ENCODE results near the gene VWA3A. TPM values are rescaled to one million over a fixed set of nuclear protein-coding genes. Genes with fewer than 3 reads are reported as not detected.

VWA3A gene
- total and polyA plus RNA-seq, 2 experiments from 2014 or later, result 0.45 TPM; not detected in 1

DNA sequence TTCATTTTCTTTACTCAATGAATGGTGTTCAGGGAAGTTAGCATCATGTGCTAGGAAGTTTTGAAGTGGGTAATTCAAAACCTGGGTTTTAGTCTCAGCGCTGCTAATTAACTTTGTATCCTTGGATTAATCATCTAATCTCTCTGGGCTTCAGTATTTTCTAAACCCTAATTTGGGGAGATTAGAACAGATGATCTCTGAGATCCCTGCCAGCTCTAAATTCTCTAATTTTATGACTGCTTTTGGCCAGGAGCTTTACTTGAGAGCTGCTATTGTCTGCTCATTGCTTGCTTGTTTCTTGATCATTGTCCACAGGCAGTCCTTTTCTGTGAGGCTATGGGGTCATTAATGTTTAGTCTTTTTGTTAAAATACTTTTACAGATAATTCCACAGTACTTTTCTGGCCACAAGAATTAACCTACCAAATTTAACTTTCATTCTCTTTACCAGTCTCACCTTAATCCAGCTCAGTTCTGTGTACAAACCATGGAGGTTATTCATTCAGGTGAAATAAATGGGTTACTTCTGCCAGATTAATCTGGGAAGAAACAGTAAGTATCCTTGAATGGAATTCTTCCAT, 28.4 kb upstream of the VWA3A start:
- Histone ChIP-seq H3F3A (replicated peaks; ENCODE audit: low read depth) (no peaks in the 10 kb centered on the region), H3K27me3 (ENCODE audit: insufficient read depth) (no peaks in the 10 kb centered on the region), H3K27ac (ENCODE audit: low read depth) (no peak overlapping the region), H2AFZ (no peak overlapping the region), H4K20me1 (replicated peaks; ENCODE audit: insufficient read depth) (peaks cover 12% of the 10 kb centered on the region; the same call in 1 of the 2 replicates), H3K9me2 (ENCODE audit: insufficient read depth) (no peaks in the 10 kb centered on the region), H3K4me2 (no peak overlapping the region; the same call in 1 of the 2 replicates), H3K36me3 (ENCODE audit: insufficient read depth) (no peaks in the 10 kb centered on the region; the same call in 1 of the 2 replicates), H3K79me2 (replicated peaks; ENCODE audit: insufficient read depth) (peaks cover 18% of the 10 kb centered on the region), H3K4me1 (ENCODE audit: insufficient read depth) (peaks cover 17% of the 10 kb centered on the region), H3K4me3 (no peak overlapping the region)
- H3K4me3 Mint-ChIP-seq, result no peak overlapping the region
- H3K27ac Mint-ChIP-seq, result peak overlapping the region; percentile 68
- ATAC-seq (peak; percentile 30; the same call in 1 of the 3 replicates), DNase-seq (ENCODE audit: low spot score) (no peak)
- H3K27me3 Mint-ChIP-seq (ENCODE audit: insufficient read depth, low read depth, poor library complexity), result peaks cover 2% of the 10 kb centered on the region
- H3K4me1 Mint-ChIP-seq, result peaks cover 19% of the 10 kb centered on the region
- H3K9me3 Mint-ChIP-seq, result peaks cover 4% of the 10 kb centered on the region; the same call in 2 of the 3 replicates
- peaks cover 12% of the 10 kb centered on the region for H3K36me3 Mint-ChIP-seq (ENCODE audit: low read depth)
- TF ChIP-seq EZH2phosphoT487 (IDR thresholded peaks at IDR 0.05; ENCODE audit: unreplicated experiment) (no peak), POLR2AphosphoS5 (IDR thresholded peaks at IDR 0.05; ENCODE audit: low read depth) (no peak), NANOG (IDR thresholded peaks at IDR 0.05; ENCODE audit: borderline replicate concordance) (no peak), ZNF114 (CRISPR knock-in tag; IDR thresholded peaks at IDR 0.05) (no peak), JUNB (IDR thresholded peaks at IDR 0.05; ENCODE audit: unreplicated experiment) (no peak), ZNF331 (CRISPR knock-in tag; IDR thresholded peaks at IDR 0.05; ENCODE audit: low read depth) (no peak), CREB1 (CRISPR knock-in tag; IDR thresholded peaks at IDR 0.05; ENCODE audit: low read depth) (no peak), STAT1 (IDR thresholded peaks at IDR 0.05; ENCODE audit: unreplicated experiment) (no peak), EZH2 (IDR thresholded peaks at IDR 0.05; ENCODE audit: low read depth, unreplicated experiment) (no peak)
- TF ChIP-seq, protein P1, sequence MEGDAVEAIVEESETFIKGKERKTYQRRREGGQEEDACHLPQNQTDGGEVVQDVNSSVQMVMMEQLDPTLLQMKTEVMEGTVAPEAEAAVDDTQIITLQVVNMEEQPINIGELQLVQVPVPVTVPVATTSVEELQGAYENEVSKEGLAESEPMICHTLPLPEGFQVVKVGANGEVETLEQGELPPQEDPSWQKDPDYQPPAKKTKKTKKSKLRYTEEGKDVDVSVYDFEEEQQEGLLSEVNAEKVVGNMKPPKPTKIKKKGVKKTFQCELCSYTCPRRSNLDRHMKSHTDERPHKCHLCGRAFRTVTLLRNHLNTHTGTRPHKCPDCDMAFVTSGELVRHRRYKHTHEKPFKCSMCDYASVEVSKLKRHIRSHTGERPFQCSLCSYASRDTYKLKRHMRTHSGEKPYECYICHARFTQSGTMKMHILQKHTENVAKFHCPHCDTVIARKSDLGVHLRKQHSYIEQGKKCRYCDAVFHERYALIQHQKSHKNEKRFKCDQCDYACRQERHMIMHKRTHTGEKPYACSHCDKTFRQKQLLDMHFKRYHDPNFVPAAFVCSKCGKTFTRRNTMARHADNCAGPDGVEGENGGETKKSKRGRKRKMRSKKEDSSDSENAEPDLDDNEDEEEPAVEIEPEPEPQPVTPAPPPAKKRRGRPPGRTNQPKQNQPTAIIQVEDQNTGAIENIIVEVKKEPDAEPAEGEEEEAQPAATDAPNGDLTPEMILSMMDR (conservative IDR thresholded peaks at IDR 0.05; ENCODE audit: low read depth in 2 of 2), result no peak
- TF ChIP-seq, protein P2, sequence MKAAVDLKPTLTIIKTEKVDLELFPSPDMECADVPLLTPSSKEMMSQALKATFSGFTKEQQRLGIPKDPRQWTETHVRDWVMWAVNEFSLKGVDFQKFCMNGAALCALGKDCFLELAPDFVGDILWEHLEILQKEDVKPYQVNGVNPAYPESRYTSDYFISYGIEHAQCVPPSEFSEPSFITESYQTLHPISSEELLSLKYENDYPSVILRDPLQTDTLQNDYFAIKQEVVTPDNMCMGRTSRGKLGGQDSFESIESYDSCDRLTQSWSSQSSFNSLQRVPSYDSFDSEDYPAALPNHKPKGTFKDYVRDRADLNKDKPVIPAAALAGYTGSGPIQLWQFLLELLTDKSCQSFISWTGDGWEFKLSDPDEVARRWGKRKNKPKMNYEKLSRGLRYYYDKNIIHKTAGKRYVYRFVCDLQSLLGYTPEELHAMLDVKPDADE (IDR thresholded peaks at IDR 0.05), result no peak
- TF ChIP-seq, protein P3, sequence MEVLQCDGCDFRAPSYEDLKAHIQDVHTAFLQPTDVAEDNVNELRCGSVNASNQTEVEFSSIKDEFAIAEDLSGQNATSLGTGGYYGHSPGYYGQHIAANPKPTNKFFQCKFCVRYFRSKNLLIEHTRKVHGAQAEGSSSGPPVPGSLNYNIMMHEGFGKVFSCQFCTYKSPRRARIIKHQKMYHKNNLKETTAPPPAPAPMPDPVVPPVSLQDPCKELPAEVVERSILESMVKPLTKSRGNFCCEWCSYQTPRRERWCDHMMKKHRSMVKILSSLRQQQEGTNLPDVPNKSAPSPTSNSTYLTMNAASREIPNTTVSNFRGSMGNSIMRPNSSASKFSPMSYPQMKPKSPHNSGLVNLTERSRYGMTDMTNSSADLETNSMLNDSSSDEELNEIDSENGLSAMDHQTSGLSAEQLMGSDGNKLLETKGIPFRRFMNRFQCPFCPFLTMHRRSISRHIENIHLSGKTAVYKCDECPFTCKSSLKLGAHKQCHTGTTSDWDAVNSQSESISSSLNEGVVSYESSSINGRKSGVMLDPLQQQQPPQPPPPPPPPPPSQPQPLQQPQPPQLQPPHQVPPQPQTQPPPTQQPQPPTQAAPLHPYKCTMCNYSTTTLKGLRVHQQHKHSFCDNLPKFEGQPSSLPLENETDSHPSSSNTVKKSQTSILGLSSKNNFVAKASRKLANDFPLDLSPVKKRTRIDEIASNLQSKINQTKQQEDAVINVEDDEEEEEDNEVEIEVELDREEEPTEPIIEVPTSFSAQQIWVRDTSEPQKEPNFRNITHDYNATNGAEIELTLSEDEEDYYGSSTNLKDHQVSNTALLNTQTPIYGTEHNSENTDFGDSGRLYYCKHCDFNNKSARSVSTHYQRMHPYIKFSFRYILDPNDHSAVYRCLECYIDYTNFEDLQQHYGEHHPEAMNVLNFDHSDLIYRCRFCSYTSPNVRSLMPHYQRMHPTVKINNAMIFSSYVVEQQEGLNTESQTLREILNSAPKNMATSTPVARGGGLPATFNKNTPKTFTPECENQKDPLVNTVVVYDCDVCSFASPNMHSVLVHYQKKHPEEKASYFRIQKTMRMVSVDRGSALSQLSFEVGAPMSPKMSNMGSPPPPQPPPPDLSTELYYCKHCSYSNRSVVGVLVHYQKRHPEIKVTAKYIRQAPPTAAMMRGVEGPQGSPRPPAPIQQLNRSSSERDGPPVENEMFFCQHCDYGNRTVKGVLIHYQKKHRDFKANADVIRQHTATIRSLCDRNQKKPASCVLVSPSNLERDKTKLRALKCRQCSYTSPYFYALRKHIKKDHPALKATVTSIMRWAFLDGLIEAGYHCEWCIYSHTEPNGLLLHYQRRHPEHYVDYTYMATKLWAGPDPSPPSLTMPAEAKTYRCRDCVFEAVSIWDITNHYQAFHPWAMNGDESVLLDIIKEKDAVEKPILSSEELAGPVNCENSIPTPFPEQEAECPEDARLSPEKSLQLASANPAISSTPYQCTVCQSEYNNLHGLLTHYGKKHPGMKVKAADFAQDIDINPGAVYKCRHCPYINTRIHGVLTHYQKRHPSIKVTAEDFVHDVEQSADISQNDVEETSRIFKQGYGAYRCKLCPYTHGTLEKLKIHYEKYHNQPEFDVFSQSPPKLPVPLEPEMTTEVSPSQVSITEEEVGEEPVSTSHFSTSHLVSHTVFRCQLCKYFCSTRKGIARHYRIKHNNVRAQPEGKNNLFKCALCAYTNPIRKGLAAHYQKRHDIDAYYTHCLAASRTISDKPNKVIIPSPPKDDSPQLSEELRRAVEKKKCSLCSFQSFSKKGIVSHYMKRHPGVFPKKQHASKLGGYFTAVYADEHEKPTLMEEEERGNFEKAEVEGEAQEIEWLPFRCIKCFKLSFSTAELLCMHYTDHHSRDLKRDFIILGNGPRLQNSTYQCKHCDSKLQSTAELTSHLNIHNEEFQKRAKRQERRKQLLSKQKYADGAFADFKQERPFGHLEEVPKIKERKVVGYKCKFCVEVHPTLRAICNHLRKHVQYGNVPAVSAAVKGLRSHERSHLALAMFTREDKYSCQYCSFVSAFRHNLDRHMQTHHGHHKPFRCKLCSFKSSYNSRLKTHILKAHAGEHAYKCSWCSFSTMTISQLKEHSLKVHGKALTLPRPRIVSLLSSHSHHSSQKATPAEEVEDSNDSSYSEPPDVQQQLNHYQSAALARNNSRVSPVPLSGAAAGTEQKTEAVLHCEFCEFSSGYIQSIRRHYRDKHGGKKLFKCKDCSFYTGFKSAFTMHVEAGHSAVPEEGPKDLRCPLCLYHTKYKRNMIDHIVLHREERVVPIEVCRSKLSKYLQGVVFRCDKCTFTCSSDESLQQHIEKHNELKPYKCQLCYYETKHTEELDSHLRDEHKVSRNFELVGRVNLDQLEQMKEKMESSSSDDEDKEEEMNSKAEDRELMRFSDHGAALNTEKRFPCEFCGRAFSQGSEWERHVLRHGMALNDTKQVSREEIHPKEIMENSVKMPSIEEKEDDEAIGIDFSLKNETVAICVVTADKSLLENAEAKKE (CRISPR knock-in tag; IDR thresholded peaks at IDR 0.05), result no peak
- TF ChIP-seq, protein P4, sequence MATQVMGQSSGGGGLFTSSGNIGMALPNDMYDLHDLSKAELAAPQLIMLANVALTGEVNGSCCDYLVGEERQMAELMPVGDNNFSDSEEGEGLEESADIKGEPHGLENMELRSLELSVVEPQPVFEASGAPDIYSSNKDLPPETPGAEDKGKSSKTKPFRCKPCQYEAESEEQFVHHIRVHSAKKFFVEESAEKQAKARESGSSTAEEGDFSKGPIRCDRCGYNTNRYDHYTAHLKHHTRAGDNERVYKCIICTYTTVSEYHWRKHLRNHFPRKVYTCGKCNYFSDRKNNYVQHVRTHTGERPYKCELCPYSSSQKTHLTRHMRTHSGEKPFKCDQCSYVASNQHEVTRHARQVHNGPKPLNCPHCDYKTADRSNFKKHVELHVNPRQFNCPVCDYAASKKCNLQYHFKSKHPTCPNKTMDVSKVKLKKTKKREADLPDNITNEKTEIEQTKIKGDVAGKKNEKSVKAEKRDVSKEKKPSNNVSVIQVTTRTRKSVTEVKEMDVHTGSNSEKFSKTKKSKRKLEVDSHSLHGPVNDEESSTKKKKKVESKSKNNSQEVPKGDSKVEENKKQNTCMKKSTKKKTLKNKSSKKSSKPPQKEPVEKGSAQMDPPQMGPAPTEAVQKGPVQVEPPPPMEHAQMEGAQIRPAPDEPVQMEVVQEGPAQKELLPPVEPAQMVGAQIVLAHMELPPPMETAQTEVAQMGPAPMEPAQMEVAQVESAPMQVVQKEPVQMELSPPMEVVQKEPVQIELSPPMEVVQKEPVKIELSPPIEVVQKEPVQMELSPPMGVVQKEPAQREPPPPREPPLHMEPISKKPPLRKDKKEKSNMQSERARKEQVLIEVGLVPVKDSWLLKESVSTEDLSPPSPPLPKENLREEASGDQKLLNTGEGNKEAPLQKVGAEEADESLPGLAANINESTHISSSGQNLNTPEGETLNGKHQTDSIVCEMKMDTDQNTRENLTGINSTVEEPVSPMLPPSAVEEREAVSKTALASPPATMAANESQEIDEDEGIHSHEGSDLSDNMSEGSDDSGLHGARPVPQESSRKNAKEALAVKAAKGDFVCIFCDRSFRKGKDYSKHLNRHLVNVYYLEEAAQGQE (IDR thresholded peaks at IDR 0.05; ENCODE audit: unreplicated experiment), result no peak
